SU-DHL-6 (cell line): ENCODE data around the gene GHRHR.

Source experiments
- H2AFZ ChIP-seq: fragments of 200-600 bp; sonication (generic); 2 replicates; pipeline ENCODE4 v1.6.1; 2014; ENCODE audit warnings: low read depth, mild to moderate bottlenecking, moderate library complexity, mixed read lengths, antibody characterized with exemption, low read length; ENCODE audit not compliant: severe bottlenecking
- H3F3A ChIP-seq: fragments of 200-600 bp; shearing (Covaris generic); 2 replicates; pipeline ENCODE4 v1.6.0; 2016; ENCODE audit warnings: antibody characterized with exemption, mild to moderate bottlenecking; ENCODE audit not compliant: insufficient read depth
- H3K27ac ChIP-seq: fragments of 200-600 bp; sonication (generic); 2 replicates; pipeline ENCODE4 v1.5.1; 2016; ENCODE audit warnings: low read depth, mild to moderate bottlenecking, low read length, moderate library complexity, mixed read lengths
- H3K27me3 ChIP-seq: fragments of 200-600 bp; sonication (generic), shearing (Covaris generic); 2 replicates; pipeline ENCODE4 v1.6.0; 2014; ENCODE audit warnings: mild to moderate bottlenecking, low read length
- H3K36me3 ChIP-seq: fragments of 200-600 bp; sonication (generic); 2 replicates; pipeline ENCODE4 v1.6.1; 2014; ENCODE audit warnings: mild to moderate bottlenecking, low read length, mixed read lengths
- H3K4me2 ChIP-seq: fragments of 300-600, 200-600 bp; shearing (Covaris generic), sonication (generic); 2 replicates; pipeline ENCODE4 v1.6.0; 2014; ENCODE audit warnings: low read length, low read depth, mild to moderate bottlenecking; ENCODE audit not compliant: poor library complexity, severe bottlenecking
- H3K4me3 ChIP-seq: fragments of 200-600 bp; sonication (generic); 2 replicates; pipeline ENCODE4 v1.5.1; 2014; ENCODE audit warnings: antibody characterized with exemption, low read length, mild to moderate bottlenecking, mixed read lengths; ENCODE audit not compliant: insufficient read depth, poor library complexity, severe bottlenecking
- H3K79me2 ChIP-seq: fragments of 200-600 bp; sonication (generic); 2 replicates; pipeline ENCODE4 v1.6.1; 2014; ENCODE audit warnings: mild to moderate bottlenecking, low read length, moderate library complexity; ENCODE audit not compliant: insufficient read depth
- H3K9ac ChIP-seq: fragments of 200-600 bp; sonication (generic); 2 replicates; pipeline ENCODE4 v1.7.0; 2014; ENCODE audit warnings: mild to moderate bottlenecking, low read length
- H3K9me2 ChIP-seq: fragments of 200-600 bp; sonication (generic); replicated peaks from 2 replicates; pipeline ENCODE4 v1.6.1; 2014; ENCODE audit warnings: low read length; ENCODE audit not compliant: insufficient read depth
- H3K9me3 ChIP-seq: fragments of 200-600 bp; sonication (generic); 2 replicates; pipeline ENCODE4 v1.6.1; 2014; ENCODE audit warnings: low read length, mixed read lengths; ENCODE audit not compliant: insufficient read depth
- H4K20me1 ChIP-seq: fragments of 200-600 bp; sonication (generic); 2 replicates; pipeline ENCODE4 v1.6.1; 2014; ENCODE audit warnings: low read depth, mild to moderate bottlenecking, antibody characterized with exemption, low read length, moderate library complexity, mixed read lengths
- EZH2phosphoT487 ChIP-seq: fragments of 200-600 bp; sonication (generic), shearing (Covaris generic); conservative IDR thresholded peaks from 2 replicates; pipeline ENCODE4 v1.6.1; 2018; ENCODE audit warnings: mild to moderate bottlenecking, antibody characterized with exemption, low read length, moderate library complexity, mixed read lengths
- TF ChIP-seq, protein P1 (sequence below): fragments of 200-600 bp; sonication (generic); IDR thresholded peaks from one replicate; pipeline ENCODE4 v1.5.1; 2017; ENCODE audit warnings: antibody characterized with exemption, mild to moderate bottlenecking, low read length, moderate library complexity; ENCODE audit not compliant: insufficient read depth, poor library complexity, severe bottlenecking

Gene GHRHR

DNA sequence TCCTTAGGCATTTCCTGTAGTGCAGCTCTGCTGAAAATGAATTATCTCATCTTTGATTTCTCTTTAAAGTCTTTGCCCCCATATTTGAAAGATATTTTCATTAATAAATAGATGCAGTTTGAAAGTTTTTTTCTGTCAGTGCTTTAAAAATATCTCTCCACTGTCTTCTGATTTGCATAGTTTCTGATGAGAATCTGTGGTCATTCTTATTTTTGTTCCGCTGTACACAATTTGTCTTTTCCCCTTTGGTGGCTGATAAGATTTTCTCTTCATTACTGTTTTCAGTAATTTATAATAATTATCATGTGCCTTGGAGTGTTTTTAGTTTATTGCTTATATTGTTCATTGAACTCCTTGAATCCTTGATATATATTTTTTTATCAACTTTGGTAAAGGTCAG lies 7.0 kb upstream of the GHRHR start:
- H3K79me2 ChIP-seq: no peaks in the 10 kb centered on the region
- H3F3A ChIP-seq: no peaks in the 10 kb centered on the region
- H3K4me2 ChIP-seq: no peak overlapping the region
- no peak for TF ChIP-seq EZH2phosphoT487
- TF ChIP-seq, protein P1, sequence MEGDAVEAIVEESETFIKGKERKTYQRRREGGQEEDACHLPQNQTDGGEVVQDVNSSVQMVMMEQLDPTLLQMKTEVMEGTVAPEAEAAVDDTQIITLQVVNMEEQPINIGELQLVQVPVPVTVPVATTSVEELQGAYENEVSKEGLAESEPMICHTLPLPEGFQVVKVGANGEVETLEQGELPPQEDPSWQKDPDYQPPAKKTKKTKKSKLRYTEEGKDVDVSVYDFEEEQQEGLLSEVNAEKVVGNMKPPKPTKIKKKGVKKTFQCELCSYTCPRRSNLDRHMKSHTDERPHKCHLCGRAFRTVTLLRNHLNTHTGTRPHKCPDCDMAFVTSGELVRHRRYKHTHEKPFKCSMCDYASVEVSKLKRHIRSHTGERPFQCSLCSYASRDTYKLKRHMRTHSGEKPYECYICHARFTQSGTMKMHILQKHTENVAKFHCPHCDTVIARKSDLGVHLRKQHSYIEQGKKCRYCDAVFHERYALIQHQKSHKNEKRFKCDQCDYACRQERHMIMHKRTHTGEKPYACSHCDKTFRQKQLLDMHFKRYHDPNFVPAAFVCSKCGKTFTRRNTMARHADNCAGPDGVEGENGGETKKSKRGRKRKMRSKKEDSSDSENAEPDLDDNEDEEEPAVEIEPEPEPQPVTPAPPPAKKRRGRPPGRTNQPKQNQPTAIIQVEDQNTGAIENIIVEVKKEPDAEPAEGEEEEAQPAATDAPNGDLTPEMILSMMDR: no peak
- 0 out of 2 replicates have a peak, but pooled peaks cover 3% of the 10 kb centered on the region for H3K27me3 ChIP-seq
- no peaks in the 10 kb centered on the region for H4K20me1 ChIP-seq
- H3K9me2 ChIP-seq: no peaks in the 10 kb centered on the region
- no peaks in the 10 kb centered on the region; the same call in 1 of the 2 replicates for H3K36me3 ChIP-seq
- H3K9me3 ChIP-seq: no peaks in the 10 kb centered on the region
- H3K9ac ChIP-seq: no peak overlapping the region
- no peak overlapping the region for H3K4me3 ChIP-seq
- no peak overlapping the region for H2AFZ ChIP-seq
- no peak overlapping the region for H3K27ac ChIP-seq

DNA sequence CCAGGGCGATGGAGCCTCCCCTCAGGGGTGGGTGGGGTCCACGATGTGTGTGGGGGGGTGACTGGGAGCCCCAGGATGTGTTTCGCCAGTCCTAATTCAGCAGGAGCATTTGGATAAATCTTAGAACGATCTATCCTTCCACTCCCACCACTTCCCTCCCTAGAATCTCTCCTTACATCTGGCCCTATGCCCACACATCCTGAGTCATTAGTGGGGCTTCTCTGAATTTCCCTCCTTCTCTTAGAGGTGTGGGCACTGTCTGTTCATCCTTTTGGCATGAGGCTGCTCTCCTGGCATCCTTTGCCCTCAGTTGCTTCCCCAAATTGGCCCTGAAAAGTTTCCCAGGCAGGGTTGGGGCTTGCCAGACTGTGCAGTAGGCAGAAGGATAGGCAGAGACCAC lies 1.6 kb downstream of the GHRHR start:
- Histone ChIP-seq H3K4me3 (no peak overlapping the region), H3K9me3 (no peaks in the 10 kb centered on the region), H3K27ac (no peak overlapping the region), H3K9ac (no peak overlapping the region), H3K4me2 (no peak overlapping the region), H3K36me3 (no peaks in the 10 kb centered on the region), H2AFZ (no peak overlapping the region), H3F3A (no peaks in the 10 kb centered on the region), H3K9me2 (no peaks in the 10 kb centered on the region), H3K79me2 (no peaks in the 10 kb centered on the region), H4K20me1 (no peaks in the 10 kb centered on the region), H3K27me3 (0 out of 2 replicates have a peak, but pooled peaks cover 3% of the 10 kb centered on the region)
- no peak for TF ChIP-seq EZH2phosphoT487
- TF ChIP-seq, protein P1: no peak

DNA sequence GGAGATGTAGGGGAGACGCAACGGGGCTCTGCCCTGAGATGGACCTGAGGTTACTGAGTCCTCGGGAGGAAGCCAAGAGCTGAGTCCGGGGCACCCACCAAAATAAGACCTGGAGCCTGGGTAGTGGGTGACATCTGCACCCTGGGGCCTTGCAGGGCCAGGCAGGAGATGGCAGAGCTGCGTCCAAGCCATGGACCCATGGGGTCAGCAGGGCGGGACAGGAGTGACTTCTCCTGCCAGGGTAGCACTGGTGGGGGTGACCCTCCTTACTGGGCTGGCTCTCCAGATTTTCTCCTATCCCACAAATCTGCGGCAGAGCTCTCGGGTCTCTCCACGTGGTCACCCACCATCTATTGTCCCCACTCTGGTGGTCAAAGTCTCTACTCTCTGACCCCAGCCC lies 2.1 kb downstream of the GHRHR start:
- Histone ChIP-seq H3K36me3 (no peaks in the 10 kb centered on the region), H3K79me2 (no peaks in the 10 kb centered on the region), H3K9ac (no peak overlapping the region), H3K9me2 (no peaks in the 10 kb centered on the region), H4K20me1 (no peaks in the 10 kb centered on the region), H3K27ac (no peak overlapping the region), H3K27me3 (0 out of 2 replicates have a peak, but pooled peaks cover 3% of the 10 kb centered on the region), H3K4me3 (no peak overlapping the region), H3F3A (no peaks in the 10 kb centered on the region), H2AFZ (no peak overlapping the region), H3K4me2 (no peak overlapping the region), H3K9me3 (no peaks in the 10 kb centered on the region)
- no peak for TF ChIP-seq EZH2phosphoT487
- TF ChIP-seq, protein P1: no peak
